Coronary artery (tissue), 2 donors: ENCODE results near the gene ACOX1.
A peak's percentile ranks its signal among the peaks of the same experiment; 100 is the strongest.

Experiments used
- DNase-seq: peaks from one replicate; pipeline ENCODE4 v3.0.0-alpha.2; 2017; ENCODE audit warnings: low spot score
- H3K27ac ChIP-seq, 2 donors: fragments of 200-600 bp; sonication (generic); one replicate each; pipeline ENCODE4 v1.5.1; 2016 to 2019
- H3K4me3 ChIP-seq: fragments of 200-600 bp; sonication (generic); 2 replicates; pipeline ENCODE4 v1.5.1; 2016; ENCODE audit warnings: mild to moderate bottlenecking, moderate library complexity
- CTCF ChIP-seq: fragments of 200-600 bp; sonication (generic); IDR thresholded peaks from one replicate; pipeline ENCODE4 v1.5.1; 2019; ENCODE audit warnings: antibody characterized with exemption

The ACOX1 gene

GRCh38 chr17:75945211-75945610 is 33.8 kb downstream of the ACOX1 start:
- no peak overlapping the region for H3K27ac ChIP-seq
- no peak overlapping the region for H3K4me3 ChIP-seq
- no peak for DNase-seq
- TF ChIP-seq CTCF = no peak

DNA sequence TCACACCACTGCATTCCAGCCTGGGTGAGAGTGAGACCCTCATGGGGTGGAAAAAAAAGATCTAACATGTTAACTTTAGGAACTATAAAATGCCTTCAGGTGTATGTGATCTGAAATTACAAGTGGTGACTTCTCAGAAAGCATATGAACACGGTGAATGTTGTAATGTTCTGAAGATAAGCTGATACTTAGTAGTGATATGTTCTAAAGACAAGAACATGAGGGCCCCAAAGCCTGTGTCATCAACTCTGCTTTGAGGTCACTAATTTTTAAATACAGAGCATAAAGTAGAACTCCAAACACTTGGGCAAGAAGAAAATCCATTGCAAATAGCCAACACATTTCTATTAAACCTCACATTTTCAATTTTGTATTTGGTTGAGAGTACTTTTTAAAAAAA is 35.5 kb downstream of the ACOX1 start:
- no peak for TF ChIP-seq CTCF
- H3K4me3 ChIP-seq = no peak overlapping the region
- DNase-seq = no peak
- H3K27ac ChIP-seq = no peak overlapping the region

- DNase-seq = no peak
- Histone ChIP-seq H3K27ac (no peak overlapping the region), H3K4me3 (no peak overlapping the region)
- no peak for TF ChIP-seq CTCF
These were observed 36.5 kb downstream of the ACOX1 start for GRCh38 chr17:75942473-75942872.

GRCh38 chr17:75941442-75941819 is 37.5 kb downstream of the ACOX1 start:
- Histone ChIP-seq H3K27ac (peak overlapping the region in 1 of 2 donors; percentile 88), H3K4me3 (peak overlapping the region; percentile 90)
- TF ChIP-seq CTCF = no peak
- no peak for DNase-seq

DNA sequence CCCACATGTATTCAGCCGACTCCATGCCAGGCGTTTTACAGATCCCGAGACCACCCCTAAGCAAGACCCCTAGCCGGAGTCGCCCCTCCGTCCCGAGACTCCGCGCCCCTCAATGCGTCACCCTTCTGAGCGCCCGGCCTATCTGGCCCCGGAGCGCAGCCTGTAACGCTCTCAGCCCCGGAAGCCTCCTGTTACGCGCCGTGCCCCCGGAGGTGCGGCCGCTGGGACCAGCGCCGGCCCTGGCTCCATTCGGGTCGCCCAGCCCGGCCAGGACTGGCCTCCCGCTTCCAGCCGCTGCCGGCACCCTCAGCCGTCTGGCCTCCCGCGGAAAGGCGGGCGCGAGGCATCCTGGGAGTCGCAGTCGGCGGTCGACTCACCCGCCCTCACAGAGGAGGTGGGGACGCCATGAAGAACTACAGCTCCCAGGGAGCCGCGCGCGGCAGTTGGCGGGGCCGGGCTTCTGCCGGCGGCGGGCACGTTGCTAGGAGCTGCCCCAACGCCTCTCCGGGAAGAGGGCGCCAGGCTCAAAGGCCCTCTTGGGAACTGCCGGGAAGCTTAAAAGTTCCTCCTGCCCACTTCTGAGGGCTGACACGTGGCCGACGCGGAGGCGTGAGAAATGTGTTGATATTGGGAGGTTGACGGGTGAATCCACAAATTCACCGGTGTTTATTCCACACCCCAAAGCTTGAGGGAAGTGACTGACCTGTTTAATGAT is 38.1 kb downstream of the ACOX1 start, which contains the start of gene FBF1:
Gene FBF1 (minus strand): TSS at position 316 of the 715 bp plus-strand sequence. CDS start 2,893 bp downstream, outside the sequence.
- H3K27ac ChIP-seq = peak within 1 kb of the TSS; percentile 66 to 88
- TF ChIP-seq CTCF = no peak
- H3K4me3 ChIP-seq = peak within 1 kb of the TSS; percentile 90
- DNase-seq = peak; percentile 95

- TF ChIP-seq CTCF = no peak
These were observed 41.3 kb downstream of the ACOX1 start for GRCh38 chr17:75937652-75938051.

GRCh38 chr17:75933808-75934207 is 45.2 kb downstream of the ACOX1 start:
- Histone ChIP-seq H3K4me3 (no peak overlapping the region), H3K27ac (no peak overlapping the region)
- no peak for TF ChIP-seq CTCF
- no peak for DNase-seq

More at GRCh38 chr17:75937652-75938051, 41.3 kb downstream of the ACOX1 start:
- H3K4me3 ChIP-seq = no peak overlapping the region
- no peak overlapping the region for H3K27ac ChIP-seq
- DNase-seq = no peak
